Measurements from ENCODE around the gene ARHGAP32. TPM values are rescaled to one million over a fixed set of nuclear protein-coding genes. Genes with fewer than 3 reads are reported as not detected.

ARHGAP32 gene
- total RNA-seq, 1 donor from 2014 or later: 38.4 TPM

DNA sequence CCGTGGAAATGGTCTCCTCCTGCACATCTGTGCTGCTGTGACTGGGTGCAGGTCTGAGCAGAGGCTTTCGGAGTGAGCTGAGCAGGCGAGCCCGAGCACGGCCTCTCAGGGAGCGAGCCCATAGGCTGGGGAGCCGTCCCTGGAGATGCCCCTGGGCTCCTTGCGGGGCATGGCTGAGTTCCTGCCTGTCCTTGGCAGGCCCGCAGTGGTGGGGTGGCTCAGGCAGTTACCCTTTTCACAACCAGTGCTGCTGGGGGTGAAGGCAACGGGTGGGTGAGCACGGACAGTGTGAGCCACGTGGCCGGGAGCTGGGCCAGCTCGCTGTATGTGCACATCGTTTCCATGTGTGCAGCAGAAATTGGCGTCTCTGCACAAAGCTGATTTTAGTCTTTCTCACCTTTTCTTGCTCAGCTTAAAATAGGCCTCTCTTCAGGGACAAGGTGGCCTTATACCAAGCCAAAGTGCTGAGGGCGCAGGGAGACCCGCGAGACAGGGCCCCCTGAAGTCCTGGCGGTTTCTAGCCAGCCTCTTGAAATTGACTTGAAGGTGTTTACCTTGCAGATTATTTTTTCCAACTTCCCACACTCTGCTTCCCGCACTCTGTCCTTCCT, 249.2 kb downstream of the ARHGAP32 start, which contains the start of gene TP53AIP1:
Gene TP53AIP1 (minus strand): TSS at position 55 of the 611 bp plus-strand sequence. CDS start 5,053 bp downstream, outside the sequence.
- no peak for DNase-seq (ENCODE audit: low read depth, low spot score)
- Mint-ChIP-seq H3K27me3 (ENCODE audit: low read depth) (peaks cover 5% of the 10 kb centered on the region), H3K4me3 (no peak within 1 kb of the TSS), H3K9me3 (no peaks in the 10 kb centered on the region), H3K36me3 (ENCODE audit: low read depth) (no peaks in the 10 kb centered on the region), H3K4me1 (peaks cover 19% of the 10 kb centered on the region), H3K27ac (ENCODE audit: unreplicated experiment) (no peak within 1 kb of the TSS)
- TF ChIP-seq, protein P1, sequence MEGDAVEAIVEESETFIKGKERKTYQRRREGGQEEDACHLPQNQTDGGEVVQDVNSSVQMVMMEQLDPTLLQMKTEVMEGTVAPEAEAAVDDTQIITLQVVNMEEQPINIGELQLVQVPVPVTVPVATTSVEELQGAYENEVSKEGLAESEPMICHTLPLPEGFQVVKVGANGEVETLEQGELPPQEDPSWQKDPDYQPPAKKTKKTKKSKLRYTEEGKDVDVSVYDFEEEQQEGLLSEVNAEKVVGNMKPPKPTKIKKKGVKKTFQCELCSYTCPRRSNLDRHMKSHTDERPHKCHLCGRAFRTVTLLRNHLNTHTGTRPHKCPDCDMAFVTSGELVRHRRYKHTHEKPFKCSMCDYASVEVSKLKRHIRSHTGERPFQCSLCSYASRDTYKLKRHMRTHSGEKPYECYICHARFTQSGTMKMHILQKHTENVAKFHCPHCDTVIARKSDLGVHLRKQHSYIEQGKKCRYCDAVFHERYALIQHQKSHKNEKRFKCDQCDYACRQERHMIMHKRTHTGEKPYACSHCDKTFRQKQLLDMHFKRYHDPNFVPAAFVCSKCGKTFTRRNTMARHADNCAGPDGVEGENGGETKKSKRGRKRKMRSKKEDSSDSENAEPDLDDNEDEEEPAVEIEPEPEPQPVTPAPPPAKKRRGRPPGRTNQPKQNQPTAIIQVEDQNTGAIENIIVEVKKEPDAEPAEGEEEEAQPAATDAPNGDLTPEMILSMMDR (conservative IDR thresholded peaks at IDR 0.05): no peak

DNA sequence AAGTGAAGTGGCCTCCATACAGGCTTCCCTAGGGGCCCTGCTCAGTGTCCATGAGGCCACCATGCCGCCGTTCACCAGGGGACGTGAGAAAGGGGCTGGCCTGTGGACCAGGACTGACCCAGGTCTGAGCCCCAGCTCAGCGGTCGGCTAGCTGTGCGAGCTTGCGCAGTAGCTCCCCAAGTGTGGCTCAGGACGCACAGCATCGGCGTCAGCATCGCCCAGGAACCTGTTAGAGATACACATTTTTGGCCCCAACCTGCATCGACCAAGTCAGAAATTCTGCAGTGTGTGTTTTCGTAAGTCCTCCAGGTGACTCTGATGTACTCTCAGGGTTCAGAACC, 249.9 kb downstream of the ARHGAP32 start:
- DNase-seq (ENCODE audit: low read depth, low spot score): no peak
- no peaks in the 10 kb centered on the region for H3K36me3 Mint-ChIP-seq (ENCODE audit: low read depth)
- no peak overlapping the region for H3K27ac Mint-ChIP-seq (ENCODE audit: unreplicated experiment)
- TF ChIP-seq, protein P1 (conservative IDR thresholded peaks at IDR 0.05): no peak
- peaks cover 26% of the 10 kb centered on the region for H3K4me1 Mint-ChIP-seq
- H3K27me3 Mint-ChIP-seq (ENCODE audit: low read depth): peaks cover 8% of the 10 kb centered on the region
- no peak overlapping the region for H3K4me3 Mint-ChIP-seq
- H3K9me3 Mint-ChIP-seq: no peaks in the 10 kb centered on the region

DNA sequence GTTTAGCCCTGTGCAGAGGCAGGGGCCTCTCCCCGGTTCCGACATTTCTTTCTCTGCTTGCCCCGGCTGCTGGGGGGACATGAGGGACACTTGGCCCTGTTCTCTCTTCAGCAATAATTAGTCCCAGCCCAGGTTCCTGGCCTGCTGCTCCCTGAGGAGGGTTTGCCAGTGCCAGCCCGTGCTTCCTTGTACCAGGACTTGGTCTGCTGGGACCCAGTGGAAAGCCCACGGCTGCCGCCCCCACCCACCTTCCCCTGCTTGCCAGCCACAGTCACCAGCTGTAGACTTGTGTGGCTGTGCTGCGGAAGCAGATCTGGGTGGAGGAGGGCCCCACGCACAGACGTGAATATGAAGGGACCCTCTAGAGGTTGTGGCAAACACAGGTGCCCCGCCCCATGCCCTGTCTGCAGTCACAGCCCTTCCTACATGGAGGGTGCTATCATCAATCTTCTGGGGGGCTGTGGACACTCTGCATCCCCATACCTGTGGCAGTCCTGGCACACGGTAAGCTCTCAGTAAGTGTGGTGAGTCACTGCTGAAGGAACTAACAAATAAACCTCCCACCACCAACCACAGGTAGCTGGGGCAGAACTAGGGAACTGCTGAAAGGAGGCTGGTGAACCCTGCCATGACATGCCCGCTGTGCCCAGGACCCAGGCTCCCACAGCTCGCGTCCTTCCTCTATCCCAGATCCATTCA, 250.4 kb downstream of the ARHGAP32 start:
- H3K36me3 Mint-ChIP-seq (ENCODE audit: low read depth): no peaks in the 10 kb centered on the region
- TF ChIP-seq, protein P1 (conservative IDR thresholded peaks at IDR 0.05): no peak
- peaks cover 8% of the 10 kb centered on the region for H3K27me3 Mint-ChIP-seq (ENCODE audit: low read depth)
- H3K27ac Mint-ChIP-seq (ENCODE audit: unreplicated experiment): no peak overlapping the region
- no peaks in the 10 kb centered on the region for H3K9me3 Mint-ChIP-seq
- H3K4me3 Mint-ChIP-seq: no peak overlapping the region
- no peak for DNase-seq (ENCODE audit: low read depth, low spot score)
- peaks cover 31% of the 10 kb centered on the region for H3K4me1 Mint-ChIP-seq

DNA sequence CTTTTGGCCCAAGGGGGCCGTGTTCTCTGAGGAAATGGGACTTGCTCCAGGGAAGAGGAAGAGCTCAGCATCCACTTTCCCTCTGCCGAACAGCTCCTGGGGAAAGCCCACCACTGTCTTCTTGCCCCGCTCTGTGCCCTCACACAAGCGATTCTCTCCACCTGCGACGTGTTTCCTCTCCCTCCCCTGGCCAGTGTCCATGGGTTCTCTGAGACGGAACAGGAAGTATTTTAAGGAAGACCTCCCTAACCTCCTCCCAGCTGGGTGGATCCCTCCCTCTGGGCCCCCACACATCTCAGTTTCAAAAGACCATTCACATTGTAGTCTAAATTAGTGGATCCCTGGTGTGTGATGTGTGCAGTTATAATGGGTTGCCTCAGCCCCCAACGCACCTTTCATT, 251.0 kb downstream of the ARHGAP32 start:
- Mint-ChIP-seq H3K4me3 (no peak overlapping the region), H3K9me3 (no peaks in the 10 kb centered on the region), H3K36me3 (ENCODE audit: low read depth) (no peaks in the 10 kb centered on the region), H3K4me1 (peaks cover 36% of the 10 kb centered on the region), H3K27ac (ENCODE audit: unreplicated experiment) (no peak overlapping the region), H3K27me3 (ENCODE audit: low read depth) (peaks cover 8% of the 10 kb centered on the region)
- no peak for DNase-seq (ENCODE audit: low read depth, low spot score)
- TF ChIP-seq, protein P1 (conservative IDR thresholded peaks at IDR 0.05): no peak

DNA sequence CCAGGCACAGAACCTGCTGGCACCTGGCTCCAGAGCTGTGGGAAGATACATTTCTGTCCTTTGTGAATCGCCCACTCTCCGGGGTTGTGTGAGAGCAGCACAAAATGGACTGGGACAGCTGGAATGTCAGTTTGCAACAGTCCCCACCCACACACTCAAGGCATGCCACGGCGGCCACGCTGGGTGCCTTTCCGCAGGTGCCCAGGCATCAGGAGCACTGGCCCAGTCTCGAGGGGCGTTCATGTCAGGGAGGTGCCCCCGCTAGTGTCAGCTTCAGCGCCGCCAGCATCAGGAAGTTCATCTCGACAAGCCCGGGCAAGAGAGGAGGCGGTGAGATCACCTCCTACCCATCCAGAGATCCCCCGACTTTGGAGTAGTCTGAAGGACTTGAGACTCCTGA, 251.5 kb downstream of the ARHGAP32 start:
- Mint-ChIP-seq H3K4me1 (peaks cover 38% of the 10 kb centered on the region), H3K27ac (ENCODE audit: unreplicated experiment) (no peak overlapping the region), H3K36me3 (ENCODE audit: low read depth) (no peaks in the 10 kb centered on the region), H3K27me3 (ENCODE audit: low read depth) (peaks cover 8% of the 10 kb centered on the region), H3K4me3 (no peak overlapping the region), H3K9me3 (no peaks in the 10 kb centered on the region)
- DNase-seq (ENCODE audit: low read depth, low spot score): no peak
- TF ChIP-seq, protein P1 (conservative IDR thresholded peaks at IDR 0.05): no peak

Data from neural crest cell (in vitro differentiated cells).